ENCODE measurements around the gene SPX.

DNA sequence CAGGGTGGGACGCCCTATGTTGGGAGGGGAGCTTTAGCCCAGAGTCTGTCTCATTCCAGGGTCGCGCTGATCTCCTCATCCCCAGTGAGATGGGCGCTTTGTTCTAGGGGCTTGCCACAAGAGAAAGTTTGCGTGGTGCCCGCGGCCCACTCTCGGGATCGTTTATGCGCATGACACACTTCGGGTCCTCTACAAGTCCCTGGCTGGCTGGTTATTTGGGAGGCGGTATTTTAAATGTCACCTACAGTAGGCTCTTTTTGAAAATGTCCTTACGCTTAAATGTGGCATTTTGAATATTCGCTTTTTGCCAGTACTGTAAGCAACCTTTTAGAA, 24.0 kb upstream of the SPX start:
- TF ChIP-seq CTCF (IDR thresholded peaks at IDR 0.05), result no peak
- no peak for TF ChIP-seq POLR2A (IDR thresholded peaks at IDR 0.05)

All from adrenal gland (tissue), 5 donors.